SK-N-SH treated with all-trans-retinoic acid at 6 μM for 48 hours (cell line): Measurements from ENCODE around the gene CLK2.

Source experiments
- ATAC-seq: fragments of 200-7000 bp; cut with Tn5 transposase; 3 replicates; pipeline ENCODE4 v1.9.1; 2020; ENCODE audit warnings: mild to moderate bottlenecking, moderate library complexity
- ARNTL ChIP-seq: fragments of 450-650 bp; formaldehyde crosslinking; IDR thresholded peaks from 2 replicates; pipeline ENCODE4 v1.5.0; 2020; ENCODE audit warnings: low read depth, mild to moderate bottlenecking, moderate library complexity, borderline replicate concordance
- BACH2 ChIP-seq: fragments of 250-450 bp; sonication (Bioruptor Pico); IDR thresholded peaks from 2 replicates; pipeline ENCODE4 v1.9.0; 2021; ENCODE audit warnings: mild to moderate bottlenecking, borderline replicate concordance
- ESRRG ChIP-seq: fragments of 250-450 bp; sonication (Bioruptor Pico); IDR thresholded peaks from 2 replicates; pipeline ENCODE4 v1.6.1; 2021; ENCODE audit warnings: mild to moderate bottlenecking
- GLIS3 ChIP-seq: fragments of 250-450 bp; sonication (Bioruptor Pico); IDR thresholded peaks from 2 replicates; pipeline ENCODE4 v1.5.0; 2020; ENCODE audit warnings: mild to moderate bottlenecking, moderate library complexity
- ISL1 ChIP-seq: fragments of 250-450 bp; sonication (Bioruptor Pico); IDR thresholded peaks from 2 replicates; pipeline ENCODE4 v2.1.2; 2022; ENCODE audit warnings: mild to moderate bottlenecking, moderate library complexity
- OSR1 ChIP-seq: fragments of 250-450 bp; sonication (Bioruptor Pico); IDR thresholded peaks from 2 replicates; pipeline ENCODE4 v1.8.0; 2022; ENCODE audit warnings: moderate library complexity, mild to moderate bottlenecking, inconsistent platforms
- PPARA ChIP-seq: fragments of 250-450 bp; sonication (Bioruptor Pico); IDR thresholded peaks from 2 replicates; pipeline ENCODE4 v1.5.0; 2020; ENCODE audit warnings: mild to moderate bottlenecking, borderline replicate concordance
- RARB ChIP-seq: fragments of 250-450 bp; sonication (Bioruptor Pico); IDR thresholded peaks from 2 replicates; pipeline ENCODE4 v1.8.0; 2021; ENCODE audit warnings: mild to moderate bottlenecking, moderate library complexity
- SNAI2 ChIP-seq: fragments of 250-450 bp; sonication (Bioruptor Pico); IDR thresholded peaks from 2 replicates; pipeline ENCODE4 v1.5.0; 2020; ENCODE audit warnings: mild to moderate bottlenecking, moderate library complexity
- TOX ChIP-seq: fragments of 250-450 bp; sonication (Bioruptor Pico); IDR thresholded peaks from 2 replicates; pipeline ENCODE4 v1.8.0; 2021; ENCODE audit warnings: mild to moderate bottlenecking, moderate library complexity, borderline replicate concordance
- ZC3H10 ChIP-seq: fragments of 250-450 bp; sonication (Bioruptor Pico); IDR thresholded peaks from 2 replicates; pipeline ENCODE4 v1.5.1; 2021; ENCODE audit warnings: mild to moderate bottlenecking, moderate library complexity
- ZFP3 ChIP-seq: fragments of 250-450 bp; sonication (Bioruptor Pico); IDR thresholded peaks from 2 replicates; pipeline ENCODE4 v1.5.0; 2020; ENCODE audit warnings: mild to moderate bottlenecking, moderate library complexity
- ZFP30 ChIP-seq: fragments of 450-650 bp; formaldehyde crosslinking; IDR thresholded peaks from 2 replicates; pipeline ENCODE4 v1.5.0; 2022; ENCODE audit warnings: mild to moderate bottlenecking, moderate library complexity
- ZNF565 ChIP-seq: fragments of 450-650 bp; formaldehyde crosslinking; conservative IDR thresholded peaks from 2 replicates; pipeline ENCODE4 v1.5.0; 2020; ENCODE audit warnings: low read depth, mild to moderate bottlenecking, moderate library complexity
- ZNF8 ChIP-seq: fragments of 450-650 bp; formaldehyde crosslinking; IDR thresholded peaks from 2 replicates; pipeline ENCODE4 v1.5.0; 2020; ENCODE audit warnings: mild to moderate bottlenecking, moderate library complexity
- TF ChIP-seq, protein P1 (sequence below): fragments of 250-450 bp; sonication (Bioruptor Pico); IDR thresholded peaks from 2 replicates; pipeline ENCODE4 v1.8.0; 2020; ENCODE audit warnings: mild to moderate bottlenecking, moderate library complexity, borderline replicate concordance
- TF ChIP-seq, protein P2 (sequence below): fragments of 250-450 bp; sonication (Bioruptor Pico); IDR thresholded peaks from 2 replicates; pipeline ENCODE4 v1.8.0; 2021; ENCODE audit warnings: low read depth, mild to moderate bottlenecking, moderate library complexity, borderline replicate concordance
- TF ChIP-seq, protein P3 (sequence below): fragments of 250-450 bp; sonication (Bioruptor Pico); IDR thresholded peaks from 2 replicates; pipeline ENCODE4 v1.5.0; 2020; ENCODE audit warnings: mild to moderate bottlenecking, moderate library complexity
- TF ChIP-seq, protein P4 (sequence below): fragments of 250-450 bp; sonication (Bioruptor Pico); IDR thresholded peaks from 2 replicates; pipeline ENCODE4 v1.5.1; 2020; ENCODE audit warnings: low read depth, mild to moderate bottlenecking, moderate library complexity
- TF ChIP-seq, protein P5 (sequence below): fragments of 250-450 bp; sonication (Bioruptor Pico); IDR thresholded peaks from 2 replicates; pipeline ENCODE4 v1.5.1; 2021; ENCODE audit warnings: mild to moderate bottlenecking, moderate library complexity

Gene CLK2

DNA sequence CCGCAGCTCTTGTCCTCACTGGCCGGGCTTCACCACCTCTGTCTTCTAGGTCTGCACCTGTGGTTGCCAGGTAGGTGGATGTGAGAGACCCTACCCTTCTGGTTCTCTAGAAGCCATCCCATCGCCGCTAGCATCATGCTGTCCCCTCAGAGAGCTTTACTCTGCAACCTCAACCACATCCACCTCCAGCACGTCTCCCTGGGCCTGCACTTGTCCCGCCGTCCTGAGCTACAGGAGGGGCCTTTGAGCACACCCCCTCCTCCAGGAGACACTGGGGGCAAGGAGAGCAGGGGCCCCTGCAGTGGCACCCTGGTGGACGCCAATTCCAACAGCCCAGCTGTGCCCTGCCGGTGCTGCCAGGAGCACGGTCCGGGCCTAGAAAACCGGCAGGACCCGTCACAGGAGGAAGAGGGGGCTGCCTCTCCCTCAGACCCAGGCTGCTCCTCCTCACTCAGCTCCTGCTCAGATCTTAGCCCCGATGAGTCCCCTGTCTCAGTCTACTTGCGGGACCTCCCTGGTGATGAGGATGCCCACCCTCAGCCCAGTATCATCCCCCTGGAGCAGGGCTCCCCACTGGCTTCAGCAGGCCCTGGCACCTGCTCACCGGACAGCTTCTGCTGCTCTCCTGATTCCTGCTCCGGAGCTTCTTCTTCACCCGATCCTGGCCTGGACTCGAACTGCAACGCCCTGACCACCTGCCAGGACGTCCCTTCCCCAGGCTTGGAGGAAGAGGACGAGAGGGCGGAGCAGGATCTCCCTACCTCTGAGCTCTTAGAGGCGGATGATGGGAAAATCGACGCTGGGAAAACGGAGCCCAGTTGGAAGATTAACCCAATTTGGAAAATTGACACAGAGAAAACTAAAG lies 48.6 kb upstream of the CLK2 start:
- no peak for ATAC-seq
- TF ChIP-seq ZFP3 (CRISPR knock-in tag) (no peak), SNAI2 (CRISPR knock-in tag) (no peak), ZNF565 (no peak), RARB (no peak), ESRRG (CRISPR knock-in tag) (no peak), OSR1 (no peak), ZNF8 (CRISPR knock-in tag) (no peak), ARNTL (CRISPR knock-in tag) (no peak), GLIS3 (no peak), TOX (CRISPR knock-in tag) (no peak), BACH2 (no peak), ZC3H10 (CRISPR knock-in tag) (no peak), ZFP30 (no peak), ISL1 (CRISPR knock-in tag) (no peak), PPARA (CRISPR knock-in tag) (no peak)
- TF ChIP-seq, protein P1, sequence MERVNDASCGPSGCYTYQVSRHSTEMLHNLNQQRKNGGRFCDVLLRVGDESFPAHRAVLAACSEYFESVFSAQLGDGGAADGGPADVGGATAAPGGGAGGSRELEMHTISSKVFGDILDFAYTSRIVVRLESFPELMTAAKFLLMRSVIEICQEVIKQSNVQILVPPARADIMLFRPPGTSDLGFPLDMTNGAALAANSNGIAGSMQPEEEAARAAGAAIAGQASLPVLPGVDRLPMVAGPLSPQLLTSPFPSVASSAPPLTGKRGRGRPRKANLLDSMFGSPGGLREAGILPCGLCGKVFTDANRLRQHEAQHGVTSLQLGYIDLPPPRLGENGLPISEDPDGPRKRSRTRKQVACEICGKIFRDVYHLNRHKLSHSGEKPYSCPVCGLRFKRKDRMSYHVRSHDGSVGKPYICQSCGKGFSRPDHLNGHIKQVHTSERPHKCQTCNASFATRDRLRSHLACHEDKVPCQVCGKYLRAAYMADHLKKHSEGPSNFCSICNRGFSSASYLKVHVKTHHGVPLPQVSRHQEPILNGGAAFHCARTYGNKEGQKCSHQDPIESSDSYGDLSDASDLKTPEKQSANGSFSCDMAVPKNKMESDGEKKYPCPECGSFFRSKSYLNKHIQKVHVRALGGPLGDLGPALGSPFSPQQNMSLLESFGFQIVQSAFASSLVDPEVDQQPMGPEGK (CRISPR knock-in tag): no peak
- TF ChIP-seq, protein P2, sequence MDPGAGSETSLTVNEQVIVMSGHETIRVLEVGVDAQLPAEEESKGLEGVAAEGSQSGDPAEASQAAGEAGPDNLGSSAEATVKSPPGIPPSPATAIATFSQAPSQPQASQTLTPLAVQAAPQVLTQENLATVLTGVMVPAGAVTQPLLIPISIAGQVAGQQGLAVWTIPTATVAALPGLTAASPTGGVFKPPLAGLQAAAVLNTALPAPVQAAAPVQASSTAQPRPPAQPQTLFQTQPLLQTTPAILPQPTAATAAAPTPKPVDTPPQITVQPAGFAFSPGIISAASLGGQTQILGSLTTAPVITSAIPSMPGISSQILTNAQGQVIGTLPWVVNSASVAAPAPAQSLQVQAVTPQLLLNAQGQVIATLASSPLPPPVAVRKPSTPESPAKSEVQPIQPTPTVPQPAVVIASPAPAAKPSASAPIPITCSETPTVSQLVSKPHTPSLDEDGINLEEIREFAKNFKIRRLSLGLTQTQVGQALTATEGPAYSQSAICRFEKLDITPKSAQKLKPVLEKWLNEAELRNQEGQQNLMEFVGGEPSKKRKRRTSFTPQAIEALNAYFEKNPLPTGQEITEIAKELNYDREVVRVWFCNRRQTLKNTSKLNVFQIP (CRISPR knock-in tag): no peak
- TF ChIP-seq, protein P3, sequence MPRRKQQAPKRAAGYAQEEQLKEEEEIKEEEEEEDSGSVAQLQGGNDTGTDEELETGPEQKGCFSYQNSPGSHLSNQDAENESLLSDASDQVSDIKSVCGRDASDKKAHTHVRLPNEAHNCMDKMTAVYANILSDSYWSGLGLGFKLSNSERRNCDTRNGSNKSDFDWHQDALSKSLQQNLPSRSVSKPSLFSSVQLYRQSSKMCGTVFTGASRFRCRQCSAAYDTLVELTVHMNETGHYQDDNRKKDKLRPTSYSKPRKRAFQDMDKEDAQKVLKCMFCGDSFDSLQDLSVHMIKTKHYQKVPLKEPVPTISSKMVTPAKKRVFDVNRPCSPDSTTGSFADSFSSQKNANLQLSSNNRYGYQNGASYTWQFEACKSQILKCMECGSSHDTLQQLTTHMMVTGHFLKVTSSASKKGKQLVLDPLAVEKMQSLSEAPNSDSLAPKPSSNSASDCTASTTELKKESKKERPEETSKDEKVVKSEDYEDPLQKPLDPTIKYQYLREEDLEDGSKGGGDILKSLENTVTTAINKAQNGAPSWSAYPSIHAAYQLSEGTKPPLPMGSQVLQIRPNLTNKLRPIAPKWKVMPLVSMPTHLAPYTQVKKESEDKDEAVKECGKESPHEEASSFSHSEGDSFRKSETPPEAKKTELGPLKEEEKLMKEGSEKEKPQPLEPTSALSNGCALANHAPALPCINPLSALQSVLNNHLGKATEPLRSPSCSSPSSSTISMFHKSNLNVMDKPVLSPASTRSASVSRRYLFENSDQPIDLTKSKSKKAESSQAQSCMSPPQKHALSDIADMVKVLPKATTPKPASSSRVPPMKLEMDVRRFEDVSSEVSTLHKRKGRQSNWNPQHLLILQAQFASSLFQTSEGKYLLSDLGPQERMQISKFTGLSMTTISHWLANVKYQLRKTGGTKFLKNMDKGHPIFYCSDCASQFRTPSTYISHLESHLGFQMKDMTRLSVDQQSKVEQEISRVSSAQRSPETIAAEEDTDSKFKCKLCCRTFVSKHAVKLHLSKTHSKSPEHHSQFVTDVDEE (CRISPR knock-in tag): no peak
- TF ChIP-seq, protein P4, sequence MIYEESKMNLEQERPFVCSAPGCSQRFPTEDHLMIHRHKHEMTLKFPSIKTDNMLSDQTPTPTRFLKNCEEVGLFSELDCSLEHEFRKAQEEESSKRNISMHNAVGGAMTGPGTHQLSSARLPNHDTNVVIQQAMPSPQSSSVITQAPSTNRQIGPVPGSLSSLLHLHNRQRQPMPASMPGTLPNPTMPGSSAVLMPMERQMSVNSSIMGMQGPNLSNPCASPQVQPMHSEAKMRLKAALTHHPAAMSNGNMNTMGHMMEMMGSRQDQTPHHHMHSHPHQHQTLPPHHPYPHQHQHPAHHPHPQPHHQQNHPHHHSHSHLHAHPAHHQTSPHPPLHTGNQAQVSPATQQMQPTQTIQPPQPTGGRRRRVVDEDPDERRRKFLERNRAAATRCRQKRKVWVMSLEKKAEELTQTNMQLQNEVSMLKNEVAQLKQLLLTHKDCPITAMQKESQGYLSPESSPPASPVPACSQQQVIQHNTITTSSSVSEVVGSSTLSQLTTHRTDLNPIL (CRISPR knock-in tag): no peak

DNA sequence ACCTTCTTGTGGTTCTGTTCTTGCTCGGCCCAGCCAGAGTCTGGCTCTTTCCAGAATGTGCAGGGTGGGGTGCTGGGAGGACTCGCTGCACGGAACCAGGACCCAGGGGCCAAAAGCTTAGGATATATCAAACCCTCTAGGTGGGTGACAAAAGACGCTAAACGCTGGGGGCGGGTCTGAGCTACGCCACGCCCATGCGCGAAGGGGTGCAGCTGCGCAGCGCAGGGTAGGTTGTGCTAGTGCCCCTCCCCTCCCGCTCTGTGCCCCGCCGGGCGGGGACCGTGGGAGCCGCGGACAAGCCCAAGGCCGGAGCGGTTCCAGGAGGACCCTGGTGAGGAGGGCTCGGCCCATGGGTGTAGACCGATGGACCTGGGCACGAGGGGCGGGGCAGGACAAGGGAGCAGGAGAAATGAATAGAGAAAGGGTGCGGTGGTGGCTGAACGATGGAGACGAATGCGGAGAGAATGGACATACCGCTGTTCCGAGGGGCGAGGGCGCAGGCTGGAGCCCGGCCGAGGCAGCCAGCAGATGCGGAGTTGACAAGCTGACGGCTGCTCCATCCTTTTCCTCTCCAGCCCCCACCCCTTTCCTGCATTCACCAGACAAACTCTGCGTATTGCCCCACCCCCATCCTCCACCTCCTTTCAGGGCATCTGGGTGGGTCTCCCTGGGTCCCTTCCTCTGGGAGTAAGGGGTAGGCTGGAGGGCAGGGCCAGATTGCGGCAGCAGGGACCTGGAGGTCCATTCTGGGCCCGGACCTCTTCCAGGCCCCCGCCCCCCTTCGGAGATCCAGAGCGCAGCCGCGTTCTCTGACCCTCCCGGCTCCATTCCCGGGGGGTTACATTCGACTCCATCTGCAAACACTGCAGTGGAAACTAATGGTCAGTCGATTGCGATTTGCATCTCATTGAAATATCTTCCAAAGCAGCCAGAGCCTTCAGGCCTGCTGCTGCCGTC lies 47.6 kb upstream of the CLK2 start, which contains the start of gene RUSC1:
TSS of gene RUSC1 (plus strand) at position 234 of the 957 bp plus-strand sequence. CDS start 880 bp downstream, outside the sequence.
- no peak for TF ChIP-seq ZNF565
- peak; percentile 44; the same call in 1 of the 2 replicates for TF ChIP-seq ESRRG (CRISPR knock-in tag)
- TF ChIP-seq ZC3H10 (CRISPR knock-in tag): 0 out of 2 replicates have a peak, but pooled peaks have one; percentile 10
- TF ChIP-seq, protein P3 (CRISPR knock-in tag): no peak
- TF ChIP-seq, protein P5, sequence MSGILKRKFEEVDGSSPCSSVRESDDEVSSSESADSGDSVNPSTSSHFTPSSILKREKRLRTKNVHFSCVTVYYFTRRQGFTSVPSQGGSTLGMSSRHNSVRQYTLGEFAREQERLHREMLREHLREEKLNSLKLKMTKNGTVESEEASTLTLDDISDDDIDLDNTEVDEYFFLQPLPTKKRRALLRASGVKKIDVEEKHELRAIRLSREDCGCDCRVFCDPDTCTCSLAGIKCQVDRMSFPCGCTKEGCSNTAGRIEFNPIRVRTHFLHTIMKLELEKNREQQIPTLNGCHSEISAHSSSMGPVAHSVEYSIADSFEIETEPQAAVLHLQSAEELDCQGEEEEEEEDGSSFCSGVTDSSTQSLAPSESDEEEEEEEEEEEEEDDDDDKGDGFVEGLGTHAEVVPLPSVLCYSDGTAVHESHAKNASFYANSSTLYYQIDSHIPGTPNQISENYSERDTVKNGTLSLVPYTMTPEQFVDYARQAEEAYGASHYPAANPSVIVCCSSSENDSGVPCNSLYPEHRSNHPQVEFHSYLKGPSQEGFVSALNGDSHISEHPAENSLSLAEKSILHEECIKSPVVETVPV (CRISPR knock-in tag): no peak
- no peak for TF ChIP-seq OSR1
- peak; percentile 41 for ATAC-seq
